ENCODE data around the gene SRXN1. TPM values are rescaled to one million over a fixed set of nuclear protein-coding genes. Genes with fewer than 3 reads are reported as not detected.
"Not testable (repeated sequence)": the region's sequence is repeated elsewhere in the genome, so short reads cannot be mapped to it uniquely, and the experiment has no call there.

SRXN1 gene
- total RNA-seq, 6 donors from 2014 or later, result 10.5 to 58.2 (median 32.7) TPM

DNA sequence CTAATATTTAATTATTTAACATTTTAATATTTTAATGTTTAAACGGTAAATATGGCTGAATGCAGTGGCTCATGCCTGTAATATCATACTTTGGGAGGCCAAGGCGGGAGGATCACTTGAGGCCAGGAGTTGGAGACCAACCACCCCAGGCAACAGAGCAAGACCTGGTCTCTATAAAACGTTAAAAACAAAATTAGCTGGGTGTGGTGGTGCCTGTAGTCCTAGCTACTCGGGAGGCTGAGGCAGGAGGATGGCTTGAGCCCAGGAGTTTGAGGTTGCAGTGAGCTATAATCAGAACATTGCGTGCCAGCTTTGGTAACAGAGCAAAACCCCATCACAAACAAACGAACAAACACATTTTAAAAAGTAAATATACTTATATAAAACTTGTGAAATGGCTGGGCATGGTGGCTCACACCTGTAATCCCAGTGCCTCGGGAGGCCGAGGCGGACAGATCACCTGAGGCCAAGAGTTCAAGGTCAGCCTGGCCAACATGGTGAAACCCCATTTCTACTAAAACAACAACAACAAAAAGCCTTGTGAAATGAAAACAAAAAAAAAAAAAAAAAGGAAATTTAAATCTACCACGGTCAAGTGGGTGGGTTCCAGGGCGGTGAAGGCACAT lies 8.2 kb downstream of the SRXN1 start:
- no peak overlapping the region for H3K4me3 ChIP-seq
- H3K4me1 ChIP-seq, result peaks cover 8 to 18% (median 13%) of the 10 kb centered on the region in 4 donors
- no peak overlapping the region for H3K27ac ChIP-seq
- ATAC-seq (ENCODE audit: low FRiP score in 2 of 2) (no peak), DNase-seq (no peak)
- no peak for TF ChIP-seq POLR2A (IDR thresholded peaks at IDR 0.05)
- no peak for TF ChIP-seq EP300 (IDR thresholded peaks at IDR 0.05)
- TF ChIP-seq, protein P1, sequence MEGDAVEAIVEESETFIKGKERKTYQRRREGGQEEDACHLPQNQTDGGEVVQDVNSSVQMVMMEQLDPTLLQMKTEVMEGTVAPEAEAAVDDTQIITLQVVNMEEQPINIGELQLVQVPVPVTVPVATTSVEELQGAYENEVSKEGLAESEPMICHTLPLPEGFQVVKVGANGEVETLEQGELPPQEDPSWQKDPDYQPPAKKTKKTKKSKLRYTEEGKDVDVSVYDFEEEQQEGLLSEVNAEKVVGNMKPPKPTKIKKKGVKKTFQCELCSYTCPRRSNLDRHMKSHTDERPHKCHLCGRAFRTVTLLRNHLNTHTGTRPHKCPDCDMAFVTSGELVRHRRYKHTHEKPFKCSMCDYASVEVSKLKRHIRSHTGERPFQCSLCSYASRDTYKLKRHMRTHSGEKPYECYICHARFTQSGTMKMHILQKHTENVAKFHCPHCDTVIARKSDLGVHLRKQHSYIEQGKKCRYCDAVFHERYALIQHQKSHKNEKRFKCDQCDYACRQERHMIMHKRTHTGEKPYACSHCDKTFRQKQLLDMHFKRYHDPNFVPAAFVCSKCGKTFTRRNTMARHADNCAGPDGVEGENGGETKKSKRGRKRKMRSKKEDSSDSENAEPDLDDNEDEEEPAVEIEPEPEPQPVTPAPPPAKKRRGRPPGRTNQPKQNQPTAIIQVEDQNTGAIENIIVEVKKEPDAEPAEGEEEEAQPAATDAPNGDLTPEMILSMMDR (IDR thresholded peaks at IDR 0.05), result no peak
- no peak for TF ChIP-seq POLR2AphosphoS5 (IDR thresholded peaks at IDR 0.05)
- H3K36me3 ChIP-seq, result peaks cover 11 to 29% (median 23%) of the 10 kb centered on the region in 4 donors
- no peaks in the 10 kb centered on the region for H3K9me3 ChIP-seq
- WGBS, 2 donors, result 81 to 84% methylated on average over 11 of the region's 11 CpGs
- peaks cover 0 to 7% (median 0%) of the 10 kb centered on the region in 4 donors for H3K27me3 ChIP-seq

DNA sequence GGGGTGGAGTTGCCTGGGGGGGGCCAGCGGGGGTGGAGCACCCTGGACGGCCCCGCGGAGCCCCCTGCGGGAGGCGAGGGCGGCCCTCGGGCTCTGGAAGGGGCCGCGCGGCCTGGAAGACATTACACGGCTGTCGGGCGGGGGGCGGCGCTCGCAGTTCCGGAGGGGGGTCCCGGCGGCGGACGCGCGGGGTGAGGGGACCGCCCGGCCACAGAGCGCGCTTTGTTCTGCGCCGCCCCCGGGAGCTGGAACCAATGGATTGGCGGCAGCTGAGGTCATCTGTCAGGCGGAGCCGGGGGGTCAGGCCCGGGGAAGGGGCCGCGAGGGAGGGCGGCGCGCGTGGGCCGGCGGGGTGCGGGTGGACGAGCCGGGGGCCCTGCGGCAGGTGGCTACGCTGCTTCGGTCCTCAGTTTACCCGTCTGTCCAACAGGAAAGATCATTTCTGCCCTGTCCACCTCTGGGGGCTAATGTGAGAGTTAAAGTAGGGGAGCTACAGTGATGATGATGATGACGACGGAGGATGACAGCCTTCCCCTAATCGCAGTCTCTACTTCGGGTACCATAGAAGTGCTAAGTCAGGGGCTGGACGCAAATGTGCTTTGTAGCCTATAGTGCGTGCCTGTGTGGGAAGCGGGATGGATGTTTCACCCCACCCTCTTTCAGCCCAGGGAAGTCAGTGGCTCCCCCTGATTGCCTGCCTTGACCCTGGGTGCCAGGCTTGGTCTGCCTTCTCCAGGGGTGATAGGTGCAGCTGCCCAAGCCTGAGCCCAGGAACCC lies 10.4 kb downstream of the SRXN1 start:
- DNase-seq, result peak in 1 of 2 donors; percentile 77
- TF ChIP-seq EP300 (IDR thresholded peaks at IDR 0.05) (no peak), POLR2AphosphoS5 (IDR thresholded peaks at IDR 0.05) (no peak), POLR2A (IDR thresholded peaks at IDR 0.05) (no peak)
- TF ChIP-seq, protein P1 (IDR thresholded peaks at IDR 0.05), result no peak
- Histone ChIP-seq H3K27me3 (peaks cover 0 to 7% (median 0%) of the 10 kb centered on the region in 4 donors), H3K4me1 (peaks cover 8 to 18% (median 13%) of the 10 kb centered on the region in 4 donors), H3K36me3 (peaks cover under 1 to 8% (median 6%) of the 10 kb centered on the region in 4 donors), H3K27ac (peak overlapping the region; percentile 12 to 80 (median 48)), H3K9me3 (no peaks in the 10 kb centered on the region), H3K4me3 (peak overlapping the region in 3 of 4 donors; percentile 27 to 45 (median 40))
- WGBS, 2 donors, result 22 to 100% methylated on average over 1 to 7 of the region's 57 CpGs
- peak in 1 of 2 donors; percentile 54 for ATAC-seq (ENCODE audit: low FRiP score in 2 of 2)

DNA sequence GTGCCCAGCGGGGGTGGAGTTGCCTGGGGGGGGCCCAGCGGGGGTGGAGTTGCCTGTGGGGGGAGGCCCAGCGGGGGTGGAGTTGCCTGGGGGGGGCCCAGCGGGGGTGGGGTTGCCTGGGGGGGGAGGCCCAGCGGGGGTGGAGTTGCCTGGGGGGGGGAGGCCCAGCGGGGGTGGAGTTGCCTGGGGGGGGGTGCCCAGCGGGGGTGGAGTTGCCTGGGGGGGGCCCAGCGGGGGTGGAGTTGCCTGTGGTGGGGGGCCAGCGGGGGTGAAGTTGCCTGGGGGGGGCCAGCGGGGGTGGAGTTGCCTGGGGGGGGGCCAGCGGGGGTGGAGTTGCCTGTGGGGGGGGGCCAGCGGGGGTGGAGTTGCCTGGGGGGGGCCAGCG lies 11.0 kb downstream of the SRXN1 start:
- no CpG with 5 or more reads among the region's 13 CpGs for WGBS, 2 donors
- Histone ChIP-seq H3K27ac (peak overlapping the region in 2 of 4 donors; percentile 69 to 80), H3K4me1 (peaks cover 8 to 18% (median 13%) of the 10 kb centered on the region in 4 donors), H3K4me3 (peak overlapping the region in 3 of 4 donors; percentile 27 to 45 (median 40))
- not testable (repeated sequence) for DNase-seq; H3K9me3 ChIP-seq; H3K27me3 ChIP-seq; H3K36me3 ChIP-seq; ATAC-seq (ENCODE audit: low FRiP score in 2 of 2)

DNA sequence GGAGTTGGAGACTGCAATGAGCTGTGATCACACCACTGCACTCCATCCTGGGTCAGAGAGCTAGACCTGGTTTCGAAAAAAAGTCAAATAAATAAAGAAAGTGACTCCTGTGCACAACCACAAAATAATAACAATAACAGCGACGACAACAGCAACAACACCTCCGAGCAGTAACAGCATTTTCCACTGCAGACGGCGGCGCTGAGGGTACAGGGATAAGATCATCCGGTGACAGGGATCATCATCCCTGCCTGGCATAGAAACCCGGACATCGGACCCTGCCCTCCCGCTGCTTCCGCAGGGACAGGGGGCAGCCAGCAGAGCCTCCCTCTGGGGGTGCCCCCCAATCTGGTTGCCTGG lies 11.5 kb downstream of the SRXN1 start:
- Histone ChIP-seq H3K9me3 (no peaks in the 10 kb centered on the region), H3K27ac (peak overlapping the region in 1 of 4 donors; percentile 32), H3K36me3 (no peaks in the 10 kb centered on the region), H3K4me3 (no peak overlapping the region), H3K27me3 (peaks cover 0 to 7% (median 0%) of the 10 kb centered on the region in 4 donors), H3K4me1 (peaks cover 8 to 18% (median 13%) of the 10 kb centered on the region in 4 donors)
- TF ChIP-seq POLR2AphosphoS5 (IDR thresholded peaks at IDR 0.05) (no peak), EP300 (IDR thresholded peaks at IDR 0.05) (no peak), POLR2A (IDR thresholded peaks at IDR 0.05) (no peak)
- TF ChIP-seq, protein P1 (IDR thresholded peaks at IDR 0.05), result no peak
- no peak for ATAC-seq (ENCODE audit: low FRiP score in 2 of 2)
- no peak for DNase-seq
- WGBS, 2 donors, result 34 to 55% methylated on average over 11 of the region's 12 CpGs

DNA sequence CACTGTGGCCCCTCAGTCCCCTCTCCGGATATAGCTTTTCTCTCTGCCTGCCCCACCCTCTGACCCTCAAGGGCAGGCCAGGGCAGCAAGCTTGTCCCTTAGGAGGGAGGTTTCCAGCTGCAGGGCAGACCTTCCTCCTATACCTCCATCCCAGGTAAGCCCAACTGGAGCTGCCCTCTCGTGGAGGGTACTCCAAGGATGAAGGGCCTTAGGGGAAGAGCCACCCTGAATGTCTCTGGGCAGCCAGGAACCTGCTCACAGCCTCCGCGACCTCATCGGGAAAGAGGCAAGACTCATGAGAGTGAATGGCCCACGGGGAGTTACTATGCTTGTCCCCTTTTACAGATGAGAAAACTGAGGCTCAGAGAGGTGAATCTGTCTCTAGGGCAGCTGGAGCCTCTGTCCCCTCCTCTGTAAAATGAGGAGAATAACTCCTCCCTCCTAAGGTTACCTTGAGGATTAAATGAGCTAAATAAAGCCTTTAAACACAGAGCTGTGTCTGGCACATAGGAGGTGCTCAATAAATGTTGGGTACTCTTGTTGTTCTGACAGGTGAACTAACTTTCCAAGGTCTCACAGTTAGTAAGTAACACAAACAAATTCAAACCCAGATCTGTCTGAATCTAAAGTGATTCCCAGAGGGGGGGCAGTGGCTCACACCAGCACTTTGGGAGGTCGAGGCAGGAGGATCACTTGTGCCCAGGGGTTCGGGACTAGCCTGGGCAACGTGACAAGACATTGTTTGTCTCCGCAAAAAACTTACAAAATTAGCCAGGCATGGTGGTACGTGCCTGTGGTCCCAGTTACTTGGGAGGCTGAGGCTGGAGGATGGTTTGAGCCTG lies 12.1 kb downstream of the SRXN1 start:
- no peak overlapping the region for H3K4me3 ChIP-seq
- no peaks in the 10 kb centered on the region for H3K9me3 ChIP-seq
- WGBS, 2 donors, result 54 to 70% methylated on average over 11 of the region's 11 CpGs
- peak overlapping the region in 2 of 4 donors; percentile 8 to 32 for H3K27ac ChIP-seq
- H3K27me3 ChIP-seq, result peaks cover 0 to 7% (median 0%) of the 10 kb centered on the region in 4 donors
- no peak for TF ChIP-seq EP300 (IDR thresholded peaks at IDR 0.05)
- TF ChIP-seq POLR2A (IDR thresholded peaks at IDR 0.05), result no peak
- TF ChIP-seq, protein P1 (IDR thresholded peaks at IDR 0.05), result no peak
- no peak for TF ChIP-seq POLR2AphosphoS5 (IDR thresholded peaks at IDR 0.05)
- no peak for DNase-seq
- no peak for ATAC-seq (ENCODE audit: low FRiP score in 2 of 2)
- H3K4me1 ChIP-seq, result peaks cover 8 to 15% (median 11%) of the 10 kb centered on the region in 4 donors
- no peaks in the 10 kb centered on the region for H3K36me3 ChIP-seq
